Measurements from ENCODE around the gene ZNF778.

ZNF778 gene

GRCh38 chr16:89278441-89279240, 61.1 kb downstream of the ZNF778 start:
- no peak for DNase-seq

- DNase-seq: no peak
Measured at GRCh38 chr16:89279666-89280481, 62.4 kb downstream of the ZNF778 start.

DNA sequence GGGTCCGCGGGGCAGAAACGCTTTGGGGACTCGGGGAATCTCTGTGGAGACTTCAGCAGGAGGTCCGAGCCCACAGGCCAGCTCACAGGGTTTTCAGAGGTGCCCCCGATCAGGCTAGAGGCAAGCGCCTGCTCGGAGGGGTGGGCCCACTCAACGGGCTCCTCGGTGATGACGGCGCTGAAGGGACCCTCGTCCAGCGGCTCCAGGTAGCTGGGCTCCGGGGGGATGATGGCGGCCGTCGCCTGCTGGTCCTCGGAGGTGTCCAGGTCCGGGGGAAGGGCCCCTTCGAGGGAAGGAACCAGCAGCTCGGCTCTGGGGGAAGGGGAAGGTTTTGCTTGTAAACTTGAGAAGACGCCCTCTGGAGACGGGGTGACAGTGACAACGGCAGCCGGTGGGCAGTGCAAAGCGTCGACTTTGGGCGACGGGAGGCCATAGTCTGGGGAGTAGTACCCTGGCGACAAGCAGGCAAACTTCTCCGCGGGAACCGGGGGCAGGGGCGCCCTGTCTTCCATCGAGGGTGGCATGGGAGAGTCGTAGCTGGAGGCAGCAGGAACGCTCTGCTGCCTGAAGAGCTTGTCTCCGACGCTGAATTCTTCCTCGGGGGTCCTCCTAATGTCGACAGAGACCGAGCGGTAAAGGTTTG, 63.2 kb downstream of the ZNF778 start:
- DNase-seq: no peak

GRCh38 chr16:89281189-89281577, 63.7 kb downstream of the ZNF778 start:
- DNase-seq: no peak

GRCh38 chr16:89281829-89282228, 64.3 kb downstream of the ZNF778 start:
- no peak for DNase-seq

GRCh38 chr16:89282523-89282922, 65.0 kb downstream of the ZNF778 start:
- no peak for DNase-seq

- DNase-seq: no peak
Measured at GRCh38 chr16:89283449-89283848, 65.9 kb downstream of the ZNF778 start.

GRCh38 chr16:89285381-89285780, 67.9 kb downstream of the ZNF778 start:
- DNase-seq: no peak

- no peak for DNase-seq
Measured at GRCh38 chr16:89286096-89286495, 68.6 kb downstream of the ZNF778 start.
